ENCODE results near the gene SGCD. TPM values are rescaled to one million over a fixed set of nuclear protein-coding genes. Genes with fewer than 3 reads are reported as not detected.

SGCD gene
- total RNA-seq, 4 donors from 2014 or later, result 0.37 to 3.7 (median 2.4) TPM

- in situ Hi-C loops (cut with MboI; ENCODE audit: low pct_ligation_motif_present in 1 of 4, low pct_unique_long_range_greater_than_20kb in 1 of 4, low sequenced_read_pairs in 3 of 4), result no loop called here
- no peak overlapping the region for H3K4me3 ChIP-seq
- TF ChIP-seq POLR2AphosphoS5 (IDR thresholded peaks at IDR 0.05), result no peak
- TF ChIP-seq EP300 (IDR thresholded peaks at IDR 0.05; ENCODE audit: low read depth), result no peak
- TF ChIP-seq POLR2A (IDR thresholded peaks at IDR 0.05), result no peak
- TF ChIP-seq, protein P1, sequence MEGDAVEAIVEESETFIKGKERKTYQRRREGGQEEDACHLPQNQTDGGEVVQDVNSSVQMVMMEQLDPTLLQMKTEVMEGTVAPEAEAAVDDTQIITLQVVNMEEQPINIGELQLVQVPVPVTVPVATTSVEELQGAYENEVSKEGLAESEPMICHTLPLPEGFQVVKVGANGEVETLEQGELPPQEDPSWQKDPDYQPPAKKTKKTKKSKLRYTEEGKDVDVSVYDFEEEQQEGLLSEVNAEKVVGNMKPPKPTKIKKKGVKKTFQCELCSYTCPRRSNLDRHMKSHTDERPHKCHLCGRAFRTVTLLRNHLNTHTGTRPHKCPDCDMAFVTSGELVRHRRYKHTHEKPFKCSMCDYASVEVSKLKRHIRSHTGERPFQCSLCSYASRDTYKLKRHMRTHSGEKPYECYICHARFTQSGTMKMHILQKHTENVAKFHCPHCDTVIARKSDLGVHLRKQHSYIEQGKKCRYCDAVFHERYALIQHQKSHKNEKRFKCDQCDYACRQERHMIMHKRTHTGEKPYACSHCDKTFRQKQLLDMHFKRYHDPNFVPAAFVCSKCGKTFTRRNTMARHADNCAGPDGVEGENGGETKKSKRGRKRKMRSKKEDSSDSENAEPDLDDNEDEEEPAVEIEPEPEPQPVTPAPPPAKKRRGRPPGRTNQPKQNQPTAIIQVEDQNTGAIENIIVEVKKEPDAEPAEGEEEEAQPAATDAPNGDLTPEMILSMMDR (IDR thresholded peaks at IDR 0.05), result no peak
- DNase-seq, result no peak
- 40 to 94% methylated on average over 2 to 10 of the region's 10 CpGs for WGBS, 2 donors (ENCODE audit: low coverage in 1 of 2)
- H3K4me1 ChIP-seq, result peaks cover 0 to 6% (median 1%) of the 10 kb centered on the region in 4 donors
- no peaks in the 10 kb centered on the region for H3K27me3 ChIP-seq
- no peak overlapping the region for H3K27ac ChIP-seq
- H3K36me3 ChIP-seq, result no peaks in the 10 kb centered on the region
- intact Hi-C loops (cut with DNase I; ENCODE audit: low total_unique reads), result no loop called here
- no peaks in the 10 kb centered on the region for H3K9me3 ChIP-seq
Measured at GRCh38 chr5:156680831-156681230, 353.9 kb downstream of the SGCD start.

- intact Hi-C loops (cut with DNase I; ENCODE audit: low total_unique reads), result no loop called here
- no peaks in the 10 kb centered on the region for H3K36me3 ChIP-seq
- H3K4me3 ChIP-seq, result no peak overlapping the region
- H3K27me3 ChIP-seq, result no peaks in the 10 kb centered on the region
- no peak for DNase-seq
- no peak for TF ChIP-seq POLR2A (IDR thresholded peaks at IDR 0.05)
- TF ChIP-seq, protein P1 (IDR thresholded peaks at IDR 0.05), result no peak
- no peak for TF ChIP-seq POLR2AphosphoS5 (IDR thresholded peaks at IDR 0.05)
- no peak for TF ChIP-seq EP300 (IDR thresholded peaks at IDR 0.05; ENCODE audit: low read depth)
- H3K27ac ChIP-seq, result no peak overlapping the region
- in situ Hi-C loops (cut with MboI; ENCODE audit: low pct_ligation_motif_present in 1 of 4, low pct_unique_long_range_greater_than_20kb in 1 of 4, low sequenced_read_pairs in 3 of 4), result no loop called here
- WGBS, 2 donors (ENCODE audit: low coverage in 1 of 2), result 81 to 88% methylated on average over 2 to 3 of the region's 3 CpGs
- no peaks in the 10 kb centered on the region for H3K9me3 ChIP-seq
- H3K4me1 ChIP-seq, result peaks cover 0 to 6% (median 1%) of the 10 kb centered on the region in 4 donors
Measured at GRCh38 chr5:156681265-156681664, 354.3 kb downstream of the SGCD start.

DNA sequence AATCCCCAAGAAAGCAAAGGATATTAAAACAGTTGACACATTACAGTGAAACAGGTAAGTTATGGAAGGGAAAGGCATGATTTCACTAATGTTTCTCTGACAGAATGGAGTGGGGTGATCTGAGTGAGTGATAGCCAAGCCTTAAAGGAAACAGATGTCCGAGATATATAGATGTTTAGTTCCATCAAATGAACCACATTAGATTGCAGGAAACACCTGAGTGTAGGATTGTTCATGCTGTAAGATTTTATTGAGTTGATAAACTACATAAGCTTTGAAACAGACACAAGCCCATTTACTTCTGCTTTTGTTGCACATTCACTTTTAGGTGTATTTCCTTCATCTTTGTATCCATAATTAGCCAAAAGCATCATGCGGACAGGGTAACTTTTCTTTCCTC is 356.0 kb downstream of the SGCD start:
- Histone ChIP-seq H3K36me3 (no peaks in the 10 kb centered on the region), H3K4me3 (no peak overlapping the region), H3K27ac (no peak overlapping the region), H3K4me1 (peaks cover 0 to 6% (median 1%) of the 10 kb centered on the region in 4 donors), H3K27me3 (no peaks in the 10 kb centered on the region), H3K9me3 (no peaks in the 10 kb centered on the region)
- no peak for DNase-seq
- TF ChIP-seq EP300 (IDR thresholded peaks at IDR 0.05; ENCODE audit: low read depth) (no peak), POLR2AphosphoS5 (IDR thresholded peaks at IDR 0.05) (no peak), POLR2A (IDR thresholded peaks at IDR 0.05) (no peak)
- TF ChIP-seq, protein P1 (IDR thresholded peaks at IDR 0.05), result no peak
- intact Hi-C loops (cut with DNase I; ENCODE audit: low total_unique reads), result no loop called here
- 46 to 56% methylated on average over 2 of the region's 2 CpGs for WGBS, 2 donors (ENCODE audit: low coverage in 1 of 2)
- in situ Hi-C loops (cut with MboI; ENCODE audit: low pct_ligation_motif_present in 1 of 4, low pct_unique_long_range_greater_than_20kb in 1 of 4, low sequenced_read_pairs in 3 of 4), result no loop called here

DNA sequence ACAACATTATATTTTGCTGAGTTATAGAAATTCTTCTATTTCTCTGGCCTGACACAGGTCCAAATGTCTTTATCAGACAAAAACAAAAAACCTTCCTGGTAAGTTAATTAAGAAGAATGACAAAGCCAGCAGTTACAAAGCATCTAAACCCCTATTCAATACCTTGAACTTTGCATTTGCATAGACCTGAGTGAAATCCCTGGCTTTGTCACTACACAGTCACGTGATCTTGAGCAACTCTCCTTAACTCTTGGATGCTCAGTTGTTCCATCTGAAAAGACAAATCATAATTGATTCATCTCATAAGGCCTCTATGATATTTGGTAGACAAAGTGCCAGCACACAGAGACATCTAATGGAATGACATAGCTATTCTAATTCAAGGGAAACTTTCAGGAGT is 356.5 kb downstream of the SGCD start:
- H3K4me1 ChIP-seq, result peaks cover 0 to 3% (median 1%) of the 10 kb centered on the region in 4 donors
- no peaks in the 10 kb centered on the region for H3K27me3 ChIP-seq
- no peak for DNase-seq
- H3K9me3 ChIP-seq, result no peaks in the 10 kb centered on the region
- intact Hi-C loops (cut with DNase I; ENCODE audit: low total_unique reads) (no loop called here), in situ Hi-C loops (cut with MboI; ENCODE audit: low pct_ligation_motif_present in 1 of 4, low pct_unique_long_range_greater_than_20kb in 1 of 4, low sequenced_read_pairs in 3 of 4) (no loop called here)
- H3K36me3 ChIP-seq, result no peaks in the 10 kb centered on the region
- no peak overlapping the region for H3K4me3 ChIP-seq
- no peak overlapping the region for H3K27ac ChIP-seq
- no peak for TF ChIP-seq EP300 (IDR thresholded peaks at IDR 0.05; ENCODE audit: low read depth)
- TF ChIP-seq POLR2AphosphoS5 (IDR thresholded peaks at IDR 0.05), result no peak
- TF ChIP-seq, protein P1 (IDR thresholded peaks at IDR 0.05), result no peak
- no peak for TF ChIP-seq POLR2A (IDR thresholded peaks at IDR 0.05)
- WGBS, 2 donors (ENCODE audit: low coverage in 1 of 2), result 71 to 82% methylated on average over 1 of the region's 1 CpG

Data from transverse colon (tissue), 4 donors.